GM12878 (cell line): ENCODE data around the gene GSG1L. TPM values are rescaled to one million over a fixed set of nuclear protein-coding genes. Genes with fewer than 3 reads are reported as not detected.

Source experiments
- ATAC-seq: fragments of 200-7000 bp; cut with Tn5 transposase; 3 replicates; pipeline ENCODE4 v1.9.1; 2020; ENCODE audit warnings: mild to moderate bottlenecking, moderate library complexity
- BruUV-seq: library from RNA; stranded (reverse); fragments of 400-500 nt; replicated peaks from 2 replicates; lab custom pipeline; 2021; lab: Mats Ljungman, UMichigan
- CTCF ChIA-PET: fragments of 300-600 bp; sonication (Branson Sonifier 250); formaldehyde crosslinking; extraction: SDS; loops from one replicate; lab custom pipeline; 2021; ENCODE audit warnings: inconsistent platforms; lab: Yijun Ruan, JAX
- POLR2A ChIA-PET: fragments of 350-600 bp; formaldehyde crosslinking; extraction: SDS; loops from one replicate; lab custom pipeline; 2021; ENCODE audit warnings: inconsistent platforms; lab: Charles Lee
- RAD21 ChIA-PET: fragments of 300-600 bp; sonication (Branson Sonifier 250); formaldehyde crosslinking; loops from one replicate; lab custom pipeline; 2023; ENCODE audit warnings: antibody characterized with exemption; ENCODE audit not compliant: unreplicated experiment; lab: Charles Lee
- SMC1A ChIA-PET: fragments of 300-600 bp; sonication (Branson Sonifier 250); formaldehyde crosslinking; loops from one replicate; lab custom pipeline; 2023; ENCODE audit not compliant: unreplicated experiment, uncharacterized antibody; lab: Charles Lee
- DNase-seq: peaks from one replicate; pipeline ENCODE4 v3.0.0-alpha.2; 2011; ENCODE audit warnings: low read depth, low spot score
- FAIRE-seq: peaks from 3 replicates; lab custom pipeline; 2011; peaks lifted over from hg19 to GRCh38; lab: Jason Lieb, UNC
- H2AFZ ChIP-seq: 2 replicates; pipeline ENCODE4 v1.6.0; 2011; ENCODE audit warnings: low read depth, low read length, control low read depth; ENCODE audit not compliant: control insufficient read depth
- H3K27ac ChIP-seq: 2 replicates; pipeline ENCODE4 v1.5.1; 2011; ENCODE audit warnings: control low read depth; ENCODE audit not compliant: control insufficient read depth, insufficient read depth
- H3K27me3 ChIP-seq, 2 experiments: replicated peaks in 1 of 2; 2 replicates each; pipeline versions ENCODE4 v1.6.0 to v1.6.1; 2011; ENCODE audit warnings: low read length in 1 of 2; ENCODE audit not compliant: control insufficient read depth in 2 of 2, insufficient read depth in 2 of 2
- H3K36me3 ChIP-seq, 2 experiments: 2 replicates each; pipeline ENCODE4 v1.5.1; 2011; ENCODE audit warnings: low read length in 1 of 2; ENCODE audit not compliant: control insufficient read depth in 2 of 2, insufficient read depth in 2 of 2
- H3K4me1 ChIP-seq: 2 replicates; pipeline ENCODE4 v1.6.1; 2011; ENCODE audit warnings: mild to moderate bottlenecking, low read length, moderate library complexity, mixed read lengths; ENCODE audit not compliant: control insufficient read depth, insufficient read depth
- H3K4me2 ChIP-seq: 2 replicates; pipeline ENCODE4 v1.6.0; 2011; ENCODE audit warnings: control low read depth; ENCODE audit not compliant: control insufficient read depth, insufficient read depth
- H3K4me3 ChIP-seq: fragments of 200-600 bp; sonication (generic); 2 replicates; pipeline ENCODE4 v1.5.1; 2016
- H3K79me2 ChIP-seq: 2 replicates; pipeline ENCODE4 v1.6.0; 2011; ENCODE audit warnings: low read length; ENCODE audit not compliant: control insufficient read depth, insufficient read depth
- H3K9ac ChIP-seq: 2 replicates; pipeline ENCODE4 v1.8.0; 2011; ENCODE audit warnings: low read length, control low read depth, mixed read lengths; ENCODE audit not compliant: control insufficient read depth, insufficient read depth
- H3K9me3 ChIP-seq: replicated peaks from 3 replicates; pipeline ENCODE4 v1.5.1; 2011; ENCODE audit warnings: mild to moderate bottlenecking, low read length; ENCODE audit not compliant: control insufficient read depth, insufficient read depth
- H4K20me1 ChIP-seq: 2 replicates; pipeline ENCODE4 v1.6.0; 2011; ENCODE audit not compliant: control insufficient read depth, insufficient read depth
- CHD1 ChIP-seq: IDR thresholded peaks from 2 replicates; pipeline ENCODE4 v1.6.1; 2012; ENCODE audit warnings: low read depth, low read length, improper control_type of control experiment
- EZH2 ChIP-seq: IDR thresholded peaks from 2 replicates; pipeline ENCODE4 v1.6.1; 2012; ENCODE audit warnings: low read depth, mild to moderate bottlenecking, control low read depth, inconsistent platforms, low read length, borderline replicate concordance; ENCODE audit not compliant: control insufficient read depth
- FOXM1 ChIP-seq: IDR thresholded peaks from 2 replicates; pipeline ENCODE4 v1.6.1; 2012; ENCODE audit warnings: low read depth, mild to moderate bottlenecking, inconsistent platforms, low read length, moderate library complexity
- JUNB ChIP-seq: IDR thresholded peaks from 2 replicates; pipeline ENCODE4 v1.6.1; 2016; ENCODE audit warnings: antibody characterized with exemption, mild to moderate bottlenecking
- MEF2B ChIP-seq: fragments of 450-650 bp; IDR thresholded peaks from 2 replicates; pipeline ENCODE4 v1.6.1; 2018; ENCODE audit warnings: mild to moderate bottlenecking, moderate library complexity; ENCODE audit not compliant: partially characterized antibody, poor library complexity, severe bottlenecking
- NR2F1 ChIP-seq: fragments of 450-650 bp; conservative IDR thresholded peaks from 2 replicates; pipeline ENCODE4 v1.6.1; 2017; ENCODE audit warnings: mild to moderate bottlenecking
- NRF1 ChIP-seq: conservative IDR thresholded peaks from 2 replicates; pipeline ENCODE4 v1.6.1; 2011; ENCODE audit warnings: mild to moderate bottlenecking, low read depth, low read length, improper control_type of control experiment
- WGBS: methylation state at CpG from one replicate; pipeline ENCODE4 v1.1.6; 2016; ENCODE audit warnings: low lambda C conversion rate; ENCODE audit not compliant: insufficient replicate concordance, insufficient coverage; ENCODE audit errors: missing lambda C conversion rate; 5-methylcytosine and 5-hydroxymethylcytosine counted together
- in situ Hi-C: fragments of 300-500 bp; cut with MboI; formaldehyde crosslinking; loops from 9 replicates; pipeline ENCODE4 v1.14.3; 2018; ENCODE audit warnings: mixed read lengths
- intact Hi-C: fragments of 100-400 bp; cut with micrococcal nuclease; formaldehyde crosslinking; loops from one replicate; pipeline ENCODE4 v1.14.2; 2022; ENCODE audit not compliant: unreplicated experiment
- polyA plus RNA-seq, 11 experiments: library from polyadenylated mRNA; depleted of rRNA in 4 of 11; unstranded in 6 of 11; stranded (reverse) in 5 of 11; fragments of >200 nt; fragmentation: Nextera tagmentation in 4 of 11; fragmentation: Illumina TruSeq in 1 of 11; extraction: Ambion mirVana in 4 of 11; extraction: Trizol in 1 of 11; gene quantifications; 1 replicate in 1 of 11; 2 replicates in 10 of 11; pipeline versions ENCODE4 v1.2.1 to v1.2.3, GENCODE V29; 2011 to 2016; ENCODE audit warnings: inconsistent platforms in 2 of 11, missing spikeins in 2 of 11, low read depth in 1 of 11
- total RNA-seq, 4 experiments: library from RNA; depleted of rRNA in 3 of 4; stranded (reverse); fragments of >200 nt in 3 of 4; fragmentation: Illumina TruSeq in 1 of 4; extraction: Trizol in 1 of 4; gene quantifications; 2 replicates each; pipeline versions ENCODE4 v1.2.1 to v1.2.3, GENCODE V29; 2013 to 2021
- TF ChIP-seq, protein P1 (sequence below), 3 experiments: IDR thresholded peaks in 2 of 3; conservative IDR thresholded peaks in 1 of 3; 2 replicates each; pipeline ENCODE4 v1.5.1; 2011; ENCODE audit warnings: low read depth in 3 of 3, low read length in 3 of 3, mild to moderate bottlenecking in 3 of 3, control low read depth in 2 of 3, moderate library complexity in 2 of 3, inconsistent platforms in 1 of 3, mixed read lengths in 1 of 3; ENCODE audit not compliant: control insufficient read depth in 2 of 3, insufficient read depth in 1 of 3; ENCODE audit errors: extremely low read depth in 1 of 3

GSG1L gene
- total and polyA plus RNA-seq, 10 of the 15 experiments (the other 5 are each of a cell fraction or from before 2014, with no cell fraction given): not detected

DNA sequence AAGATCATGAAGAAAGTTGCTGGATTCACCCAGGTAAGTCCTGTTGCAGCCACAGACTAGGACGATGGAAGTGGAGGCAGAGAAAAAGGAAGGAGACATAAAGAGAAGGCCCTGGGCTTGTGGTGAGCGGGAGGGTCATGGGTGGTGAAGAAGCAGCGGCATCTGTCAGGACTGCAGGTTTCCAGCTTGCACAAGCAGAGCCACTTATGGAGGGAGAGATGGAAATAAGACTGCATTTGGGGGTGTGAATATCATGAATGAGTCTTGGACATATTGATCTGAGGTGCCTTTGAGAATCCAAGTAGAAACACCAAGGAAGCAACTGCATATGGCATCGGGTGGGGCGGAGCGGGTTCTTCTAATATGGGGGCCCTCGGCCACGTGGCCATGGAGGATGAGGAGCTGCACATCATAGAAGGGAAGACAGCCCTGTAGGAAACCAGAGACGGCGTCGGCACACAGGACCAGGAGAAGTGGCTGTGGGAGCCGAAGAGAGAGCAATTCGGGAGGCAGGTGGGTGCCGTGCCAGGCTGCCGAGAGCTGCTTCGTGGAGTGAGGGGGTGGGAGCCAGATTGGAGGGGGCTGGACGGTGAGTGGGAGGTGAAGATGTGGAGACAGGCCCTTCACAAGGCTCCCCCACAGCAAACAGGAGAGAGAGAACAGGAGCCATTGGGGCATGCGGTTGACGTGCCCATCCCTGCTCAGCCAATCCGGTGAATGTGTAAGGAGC is 243.5 kb downstream of the GSG1L start:
- intact Hi-C loops (no loop called here), in situ Hi-C loops (no loop called here)
- Histone ChIP-seq H3K4me2 (no peak overlapping the region), H4K20me1 (no peaks in the 10 kb centered on the region), H3K4me1 (no peaks in the 10 kb centered on the region), H3K27ac (no peak overlapping the region), H3K36me3 (no peaks in the 10 kb centered on the region), H3K9ac (no peak overlapping the region), H3K79me2 (no peaks in the 10 kb centered on the region), H3K4me3 (no peak overlapping the region), H2AFZ (no peak overlapping the region), H3K9me3 (no peaks in the 10 kb centered on the region), H3K27me3 (no peaks in the 10 kb centered on the region)
- ATAC-seq: no peak
- no peak for FAIRE-seq
- BruUV-seq: no TSS peak
- no peak for TF ChIP-seq CHD1
- TF ChIP-seq, protein P1, sequence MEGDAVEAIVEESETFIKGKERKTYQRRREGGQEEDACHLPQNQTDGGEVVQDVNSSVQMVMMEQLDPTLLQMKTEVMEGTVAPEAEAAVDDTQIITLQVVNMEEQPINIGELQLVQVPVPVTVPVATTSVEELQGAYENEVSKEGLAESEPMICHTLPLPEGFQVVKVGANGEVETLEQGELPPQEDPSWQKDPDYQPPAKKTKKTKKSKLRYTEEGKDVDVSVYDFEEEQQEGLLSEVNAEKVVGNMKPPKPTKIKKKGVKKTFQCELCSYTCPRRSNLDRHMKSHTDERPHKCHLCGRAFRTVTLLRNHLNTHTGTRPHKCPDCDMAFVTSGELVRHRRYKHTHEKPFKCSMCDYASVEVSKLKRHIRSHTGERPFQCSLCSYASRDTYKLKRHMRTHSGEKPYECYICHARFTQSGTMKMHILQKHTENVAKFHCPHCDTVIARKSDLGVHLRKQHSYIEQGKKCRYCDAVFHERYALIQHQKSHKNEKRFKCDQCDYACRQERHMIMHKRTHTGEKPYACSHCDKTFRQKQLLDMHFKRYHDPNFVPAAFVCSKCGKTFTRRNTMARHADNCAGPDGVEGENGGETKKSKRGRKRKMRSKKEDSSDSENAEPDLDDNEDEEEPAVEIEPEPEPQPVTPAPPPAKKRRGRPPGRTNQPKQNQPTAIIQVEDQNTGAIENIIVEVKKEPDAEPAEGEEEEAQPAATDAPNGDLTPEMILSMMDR (IDR thresholded peaks at IDR 0.05 in 2 of 3, conservative IDR thresholded peaks at IDR 0.05 in 1 of 3; ENCODE audit: control insufficient read depth in 2 of 3, extremely low read depth in 1 of 3, insufficient read depth in 1 of 3, low read depth in 3 of 3, low read length in 3 of 3): no peak
- no peak for TF ChIP-seq FOXM1
- no peak for TF ChIP-seq NR2F1
- no peak for TF ChIP-seq NRF1
- no peak for TF ChIP-seq EZH2
- TF ChIP-seq MEF2B: no peak
- no peak for TF ChIP-seq JUNB
- 45% methylated on average over 19 of the region's 20 CpGs for WGBS
- POLR2A ChIA-PET: no interaction called here
- DNase-seq: no peak
- SMC1A ChIA-PET: no interaction called here
- CTCF ChIA-PET: no interaction called here
- RAD21 ChIA-PET: no interaction called here
